GM23248 (cell line): Measurements from ENCODE around the gene RNF214. TPM values are rescaled to one million over a fixed set of nuclear protein-coding genes. Genes with fewer than 3 reads are reported as not detected.

Experiments
- DNase-seq: peaks from one replicate; pipeline ENCODE4 v3.0.0-alpha.2; 2015
- H2AFZ ChIP-seq: fragments of 200-600 bp; sonication (generic); 2 replicates; pipeline ENCODE4 v1.6.1; 2016; ENCODE audit warnings: antibody characterized with exemption
- H3F3A ChIP-seq: fragments of 200-600 bp; sonication (generic); 2 replicates; pipeline ENCODE4 v1.6.1; 2016; ENCODE audit warnings: mild to moderate bottlenecking, antibody characterized with exemption, mixed run types; ENCODE audit not compliant: insufficient read depth
- H3K27ac ChIP-seq: fragments of 200-600 bp; sonication (generic); 2 replicates; pipeline ENCODE4 v1.5.1; 2016; ENCODE audit warnings: mild to moderate bottlenecking
- H3K27me3 ChIP-seq: fragments of 200-600 bp; sonication (generic); replicated peaks from 2 replicates; pipeline ENCODE4 v1.6.1; 2016; ENCODE audit warnings: mild to moderate bottlenecking; ENCODE audit not compliant: insufficient read depth
- H3K36me3 ChIP-seq: fragments of 200-600 bp; sonication (generic); 2 replicates; pipeline ENCODE4 v1.6.1; 2016; ENCODE audit warnings: low read depth, mild to moderate bottlenecking
- H3K4me1 ChIP-seq: fragments of 200-600 bp; sonication (generic); 2 replicates; pipeline ENCODE4 v1.6.1; 2016; ENCODE audit warnings: mild to moderate bottlenecking; ENCODE audit not compliant: insufficient read depth
- H3K4me2 ChIP-seq: fragments of 200-600 bp; sonication (generic); one replicate; pipeline ENCODE4 v1.6.1; 2016; ENCODE audit warnings: mild to moderate bottlenecking; ENCODE audit not compliant: unreplicated experiment
- H3K4me3 ChIP-seq: fragments of 200-600 bp; sonication (generic); 2 replicates; pipeline ENCODE4 v1.5.1; 2016; ENCODE audit warnings: mild to moderate bottlenecking
- H3K79me2 ChIP-seq: fragments of 200-600 bp; sonication (generic); 2 replicates; pipeline ENCODE4 v1.6.1; 2016; ENCODE audit warnings: mild to moderate bottlenecking; ENCODE audit not compliant: insufficient read depth
- H3K9ac ChIP-seq: fragments of 200-600 bp; sonication (generic); 2 replicates; pipeline ENCODE4 v1.6.1; 2016; ENCODE audit warnings: mild to moderate bottlenecking
- H3K9me2 ChIP-seq: fragments of 200-600 bp; sonication (generic); 2 replicates; pipeline ENCODE4 v1.6.1; 2016; ENCODE audit warnings: mixed run types, mild to moderate bottlenecking, moderate library complexity; ENCODE audit not compliant: insufficient read depth
- H3K9me3 ChIP-seq: fragments of 200-600 bp; sonication (generic); one replicate; pipeline ENCODE4 v1.6.1; 2017; ENCODE audit warnings: low read depth
- H4K20me1 ChIP-seq: fragments of 200-600 bp; sonication (generic); 2 replicates; pipeline ENCODE4 v1.6.0; 2016; ENCODE audit not compliant: insufficient read depth
- EZH2 ChIP-seq: fragments of 200-600 bp; sonication (generic); IDR thresholded peaks from 2 replicates; pipeline ENCODE4 v1.6.1; 2018; ENCODE audit warnings: antibody characterized with exemption, mild to moderate bottlenecking; ENCODE audit not compliant: insufficient read depth, poor library complexity, severe bottlenecking
- EZH2phosphoT487 ChIP-seq: fragments of 200-600 bp; sonication (generic); IDR thresholded peaks from 2 replicates; pipeline ENCODE4 v1.6.1; 2018; ENCODE audit warnings: antibody characterized with exemption, moderate library complexity, mild to moderate bottlenecking, low read depth; ENCODE audit not compliant: insufficient read depth
- WGBS, 2 experiments: methylation state at CpG; one replicate each; pipeline ENCODE4 v1.1.6; 2015 to 2017; ENCODE audit warnings: low lambda C conversion rate in 2 of 2, low coverage in 1 of 2; ENCODE audit errors: missing lambda C conversion rate in 2 of 2; 5-methylcytosine and 5-hydroxymethylcytosine counted together
- in situ Hi-C: fragments of 300-500 bp; cut with MboI; formaldehyde crosslinking; loops from 2 replicates; pipeline ENCODE4 v1.15.0; 2020
- polyA plus RNA-seq: library from polyadenylated mRNA; unstranded; fragments of >200 nt; fragmentation: Nextera tagmentation; extraction: Ambion mirVana; gene quantifications from 2 replicates; pipeline ENCODE4 v1.2.1, GENCODE V29; 2016
- small RNA-seq: library from RNA; depleted of rRNA; stranded (forward); fragments of <200 nt; gene quantifications from one replicate; pipeline ENCODE3, GENCODE V24; 2014; ENCODE audit warnings: low read depth, low replicate concordance
- total RNA-seq: library from RNA; depleted of rRNA; stranded (reverse); fragments of >200 nt; shearing (Covaris generic); gene quantifications from 2 replicates; pipeline ENCODE4 v1.2.3, GENCODE V29; 2014; rRNA removed

Gene RNF214
- total and polyA plus RNA-seq, 2 experiments from 2014 or later = 5.8 to 11.3 TPM

GRCh38 chr11:117332843-117333242 is 100.4 kb downstream of the RNF214 start:
- H4K20me1 ChIP-seq = no peaks in the 10 kb centered on the region
- H3K79me2 ChIP-seq = peaks cover 66% of the 10 kb centered on the region
- H2AFZ ChIP-seq = no peak overlapping the region
- 48 to 50% methylated on average over 2 of the region's 2 CpGs for WGBS, 2 experiments
- H3K4me2 ChIP-seq = no peak overlapping the region
- in situ Hi-C loops = no loop called here
- H3K9me3 ChIP-seq = no peaks in the 10 kb centered on the region
- no peaks in the 10 kb centered on the region for H3K36me3 ChIP-seq
- H3K4me3 ChIP-seq = no peak overlapping the region
- no peak for DNase-seq
- TF ChIP-seq EZH2 (no peak), EZH2phosphoT487 (no peak)
- peaks cover 17% of the 10 kb centered on the region for H3K4me1 ChIP-seq
- H3K27ac ChIP-seq = no peak overlapping the region
- H3F3A ChIP-seq = peaks cover 11% of the 10 kb centered on the region; the same call in 1 of the 2 replicates
- no peak overlapping the region for H3K9ac ChIP-seq
- no peaks in the 10 kb centered on the region for H3K27me3 ChIP-seq
- no peaks in the 10 kb centered on the region for H3K9me2 ChIP-seq

- peaks cover 3% of the 10 kb centered on the region; the same call in 1 of the 2 replicates for H3F3A ChIP-seq
- H4K20me1 ChIP-seq = no peaks in the 10 kb centered on the region
- in situ Hi-C loops = no loop called here
- 30 to 35% methylated on average over 9 of the region's 9 CpGs for WGBS, 2 experiments
- no peak overlapping the region for H2AFZ ChIP-seq
- H3K4me1 ChIP-seq = peaks cover 15% of the 10 kb centered on the region
- H3K9me2 ChIP-seq = no peaks in the 10 kb centered on the region
- H3K4me2 ChIP-seq = no peak overlapping the region
- TF ChIP-seq EZH2phosphoT487 (no peak), EZH2 (no peak)
- H3K27me3 ChIP-seq = no peaks in the 10 kb centered on the region
- peaks cover 67% of the 10 kb centered on the region for H3K79me2 ChIP-seq
- H3K9me3 ChIP-seq = no peaks in the 10 kb centered on the region
- DNase-seq = no peak
- H3K36me3 ChIP-seq = 0 out of 2 replicates have a peak, but pooled peaks cover 1% of the 10 kb centered on the region
- H3K27ac ChIP-seq = no peak overlapping the region
- no peak overlapping the region for H3K4me3 ChIP-seq
- H3K9ac ChIP-seq = no peak overlapping the region
Measured at GRCh38 chr11:117333917-117334316, 101.4 kb downstream of the RNF214 start.

GRCh38 chr11:117334896-117335295 is 102.4 kb downstream of the RNF214 start:
- no peak overlapping the region for H3K27ac ChIP-seq
- in situ Hi-C loops = no loop called here
- no peaks in the 10 kb centered on the region for H3K9me2 ChIP-seq
- DNase-seq = no peak
- no peaks in the 10 kb centered on the region for H3K27me3 ChIP-seq
- H3K4me1 ChIP-seq = 0 out of 2 replicates have a peak, but pooled peaks cover 5% of the 10 kb centered on the region
- H3K79me2 ChIP-seq = peaks cover 57% of the 10 kb centered on the region
- WGBS, 2 experiments = 90 to 93% methylated on average over 6 of the region's 6 CpGs
- TF ChIP-seq EZH2phosphoT487 (no peak), EZH2 (no peak)
- no peak overlapping the region for H3K4me2 ChIP-seq
- H3K9ac ChIP-seq = no peak overlapping the region
- no peak overlapping the region for H2AFZ ChIP-seq
- no peaks in the 10 kb centered on the region for H3F3A ChIP-seq
- no peak overlapping the region for H3K4me3 ChIP-seq
- H3K36me3 ChIP-seq = peaks cover 8% of the 10 kb centered on the region; the same call in 1 of the 2 replicates
- no peaks in the 10 kb centered on the region for H4K20me1 ChIP-seq
- no peaks in the 10 kb centered on the region for H3K9me3 ChIP-seq

GRCh38 chr11:117335399-117335798 is 102.9 kb downstream of the RNF214 start:
- Histone ChIP-seq H3K9ac (no peak overlapping the region), H3K4me1 (0 out of 2 replicates have a peak, but pooled peaks cover 2% of the 10 kb centered on the region), H3K9me2 (no peaks in the 10 kb centered on the region), H2AFZ (no peak overlapping the region), H3K4me2 (no peak overlapping the region), H3K4me3 (no peak overlapping the region), H3K27ac (no peak overlapping the region), H3F3A (no peaks in the 10 kb centered on the region), H4K20me1 (no peaks in the 10 kb centered on the region), H3K36me3 (peaks cover 13% of the 10 kb centered on the region; the same call in 1 of the 2 replicates), H3K79me2 (peaks cover 52% of the 10 kb centered on the region), H3K9me3 (no peaks in the 10 kb centered on the region), H3K27me3 (no peaks in the 10 kb centered on the region)
- in situ Hi-C loops = no loop called here
- 95 to 98% methylated on average over 5 of the region's 5 CpGs for WGBS, 2 experiments
- no peak for DNase-seq
- TF ChIP-seq EZH2 (no peak), EZH2phosphoT487 (no peak)

Small RNAs within 50 kb of the gene (small RNA-seq; reads per million reads assigned to genes)
- gene RF00564 = not detected

Other genes starting within 250 kb of the RNF214 start
- gene SIK3, start 134.2 kb upstream of the RNF214 start, total RNA-seq = 13.3 and 15.5 TPM in 2 replicates
- gene SIK3, start 134.2 kb upstream of the RNF214 start, polyA plus RNA-seq = 3.9 and 4.2 TPM in 2 replicates
- 124 and 140 TPM in 2 replicates for gene PAFAH1B2, start 88.4 kb upstream of the RNF214 start, total RNA-seq
- 116 and 120 TPM in 2 replicates for gene PAFAH1B2, start 88.4 kb upstream of the RNF214 start, polyA plus RNA-seq
- gene SIDT2, start 53.9 kb upstream of the RNF214 start, total RNA-seq = 15.7 TPM in 2 replicates
- gene SIDT2, start 53.9 kb upstream of the RNF214 start, polyA plus RNA-seq = 11.6 and 13.1 TPM in 2 replicates
- 2,401 and 2,613 TPM in 2 replicates for gene TAGLN, start 33.3 kb upstream of the RNF214 start, total RNA-seq
- 1,454 and 1,484 TPM in 2 replicates for gene TAGLN, start 33.3 kb upstream of the RNF214 start, polyA plus RNA-seq
- gene PCSK7, start 598 bp upstream of the RNF214 start, total RNA-seq = 58.8 and 68.7 TPM in 2 replicates
- gene PCSK7, start 598 bp upstream of the RNF214 start, polyA plus RNA-seq = 29.7 and 31.6 TPM in 2 replicates
- 1.5 and 3.2 TPM in 2 replicates for gene BACE1-AS, start 58.7 kb downstream of the RNF214 start, total RNA-seq
- gene BACE1-AS, start 58.7 kb downstream of the RNF214 start, polyA plus RNA-seq = 6.6 and 7.0 TPM in 2 replicates
- gene BACE1, start 83.6 kb downstream of the RNF214 start, total RNA-seq = 40.5 and 45.8 TPM in 2 replicates
- gene BACE1, start 83.6 kb downstream of the RNF214 start, polyA plus RNA-seq = 14.4 and 15.0 TPM in 2 replicates
- 30.9 and 48.2 TPM in 2 replicates for gene CEP164, start 95.2 kb downstream of the RNF214 start, total RNA-seq
- 20.0 and 20.3 TPM in 2 replicates for gene CEP164, start 95.2 kb downstream of the RNF214 start, polyA plus RNA-seq